PC-9 (cell line): ENCODE results near the gene SIK2.

Experiments used
- CTCF ChIP-seq: fragments of 200-600 bp; sonication (generic); conservative IDR thresholded peaks from 2 replicates; pipeline ENCODE4 v1.6.1; 2017; ENCODE audit warnings: mixed run types, antibody characterized with exemption, mild to moderate bottlenecking, moderate library complexity
- EZH2 ChIP-seq: fragments of 200-600 bp; sonication (generic); IDR thresholded peaks from 2 replicates; pipeline ENCODE4 v1.8.0; 2017; ENCODE audit warnings: antibody characterized with exemption, low read depth

- no peak for TF ChIP-seq EZH2
- no peak for TF ChIP-seq CTCF
Observed at GRCh38 chr11:111733016-111733415, 130.8 kb downstream of the SIK2 start.
